Peyer's patch (tissue), 4 donors: ENCODE results near the gene ENPP3.

Experiments used
- CTCF ChIP-seq, 6 experiments: fragments of 450-650 bp in 4 of 6; fragments of 200-600 bp in 2 of 6; sonication (generic) in 1 of 6; IDR thresholded peaks; one replicate each; pipeline ENCODE4 v1.5.1; 2017 to 2019; ENCODE audit warnings: antibody characterized with exemption in 6 of 6, mild to moderate bottlenecking in 3 of 6, moderate library complexity in 1 of 6
- POLR2A ChIP-seq, 2 donors: fragments of 450-650 bp; IDR thresholded peaks; one replicate each; pipeline ENCODE4 v1.5.1; 2017; ENCODE audit warnings: antibody characterized with exemption in 2 of 2, mild to moderate bottlenecking in 2 of 2, moderate library complexity in 2 of 2

- TF ChIP-seq CTCF (IDR thresholded peaks at IDR 0.05), result peak in 5 of 6 experiments; percentile 4 to 78 (median 71)
- no peak for TF ChIP-seq POLR2A (IDR thresholded peaks at IDR 0.05)
These were observed 57.8 kb downstream of the ENPP3 start for GRCh38 chr6:131694832-131695426.
